Skeletal muscle tissue (tissue), 4 donors: Measurements from ENCODE around the gene CHKA. TPM values are rescaled to one million over a fixed set of nuclear protein-coding genes. Genes with fewer than 3 reads are reported as not detected.

Experiments
- H3K27ac ChIP-seq: one replicate; pipeline ENCODE4 v1.7.0; 2013; ENCODE audit warnings: mild to moderate bottlenecking, low read depth, low read length, inconsistent platforms
- H3K27me3 ChIP-seq, 3 donors: one replicate each; pipeline ENCODE4 v1.7.0; 2013; ENCODE audit warnings: low read length in 3 of 3; ENCODE audit not compliant: control insufficient read depth in 3 of 3, insufficient read depth in 3 of 3
- H3K36me3 ChIP-seq, 3 donors: one replicate each; pipeline ENCODE4 v1.7.0; 2013; ENCODE audit warnings: low read length in 3 of 3; ENCODE audit not compliant: control insufficient read depth in 3 of 3, insufficient read depth in 3 of 3
- H3K4me1 ChIP-seq, 3 donors: one replicate each; pipeline ENCODE4 v1.7.0; 2013; ENCODE audit warnings: low read length in 3 of 3, mild to moderate bottlenecking in 3 of 3; ENCODE audit not compliant: control insufficient read depth in 3 of 3, insufficient read depth in 3 of 3
- H3K4me3 ChIP-seq, 3 donors: one replicate each; pipeline ENCODE4 v1.7.0; 2013; ENCODE audit warnings: low read length in 3 of 3
- H3K9ac ChIP-seq, 3 donors: one replicate each; pipeline ENCODE4 v1.7.0; 2013; ENCODE audit warnings: low read length in 3 of 3, mild to moderate bottlenecking in 3 of 3, moderate library complexity in 2 of 3, low read depth in 1 of 3
- H3K9me3 ChIP-seq, 3 donors: one replicate each; pipeline ENCODE4 v1.7.0; 2013; ENCODE audit warnings: low read length in 3 of 3; ENCODE audit not compliant: control insufficient read depth in 3 of 3
- total RNA-seq: library from RNA; depleted of rRNA; stranded (reverse); fragments of >200 nt; gene quantifications from one replicate; pipeline ENCODE4 v1.2.3, GENCODE V29; 2014
- donor health status: Osteomylitis.

Gene CHKA
- total RNA-seq, 1 donor from 2014 or later = 8.9 TPM

DNA sequence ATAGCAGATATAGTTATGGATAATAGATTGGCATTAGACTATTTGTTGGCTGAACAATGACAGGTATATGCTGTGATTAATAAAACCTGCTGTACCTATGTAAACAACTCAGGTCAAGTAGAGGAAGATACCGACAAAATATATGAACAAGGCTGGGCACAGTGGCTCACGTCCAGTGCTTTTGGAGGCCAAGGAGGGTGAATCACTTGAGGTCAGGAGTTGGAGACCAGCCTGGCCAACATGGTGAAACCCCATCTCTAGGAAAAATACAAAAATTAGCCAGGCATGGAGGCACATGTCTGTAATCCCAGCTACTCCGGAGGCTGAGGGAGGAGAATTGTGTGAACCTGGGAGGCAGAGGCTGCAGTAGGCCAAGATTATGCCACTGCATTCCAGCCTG lies 14.0 kb upstream of the CHKA start:
- no peak overlapping the region for H3K4me3 ChIP-seq
- H3K9ac ChIP-seq = no peak overlapping the region
- H3K9me3 ChIP-seq = no peaks in the 10 kb centered on the region
- H3K27me3 ChIP-seq = no peaks in the 10 kb centered on the region
- no peaks in the 10 kb centered on the region for H3K36me3 ChIP-seq
- no peak overlapping the region for H3K27ac ChIP-seq
- H3K4me1 ChIP-seq = no peaks in the 10 kb centered on the region

DNA sequence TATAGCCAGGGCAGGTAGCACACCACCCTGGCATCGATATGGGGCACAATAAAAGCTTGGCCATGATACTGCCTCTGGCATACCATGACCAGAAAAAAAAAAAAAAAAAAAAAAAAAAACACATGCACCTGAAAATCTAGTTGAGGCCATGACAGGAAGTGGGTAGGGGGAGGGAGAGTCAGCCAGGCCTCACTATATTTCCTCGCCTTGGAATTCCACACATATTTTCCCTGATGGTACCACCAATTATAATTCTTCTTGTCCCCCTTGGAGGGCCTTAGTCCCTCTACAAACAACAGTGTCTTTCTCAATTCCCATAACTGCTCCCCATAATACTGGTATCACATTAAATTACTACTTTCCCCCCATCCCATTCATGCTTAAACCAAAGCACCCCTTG lies 12.6 kb upstream of the CHKA start:
- Histone ChIP-seq H3K27me3 (no peaks in the 10 kb centered on the region), H3K9ac (no peak overlapping the region), H3K36me3 (no peaks in the 10 kb centered on the region), H3K4me3 (no peak overlapping the region), H3K9me3 (no peaks in the 10 kb centered on the region), H3K27ac (no peak overlapping the region), H3K4me1 (peaks cover under 1 to 4% (median 2%) of the 10 kb centered on the region in 3 donors)

GRCh38 chr11:68130121-68130520 lies 8.9 kb upstream of the CHKA start:
- H3K4me1 ChIP-seq = peaks cover 3 to 10% (median 7%) of the 10 kb centered on the region in 3 donors
- H3K27ac ChIP-seq = no peak overlapping the region
- H3K27me3 ChIP-seq = no peaks in the 10 kb centered on the region
- H3K9ac ChIP-seq = no peak overlapping the region
- no peak overlapping the region for H3K4me3 ChIP-seq
- no peaks in the 10 kb centered on the region for H3K36me3 ChIP-seq
- H3K9me3 ChIP-seq = no peaks in the 10 kb centered on the region

DNA sequence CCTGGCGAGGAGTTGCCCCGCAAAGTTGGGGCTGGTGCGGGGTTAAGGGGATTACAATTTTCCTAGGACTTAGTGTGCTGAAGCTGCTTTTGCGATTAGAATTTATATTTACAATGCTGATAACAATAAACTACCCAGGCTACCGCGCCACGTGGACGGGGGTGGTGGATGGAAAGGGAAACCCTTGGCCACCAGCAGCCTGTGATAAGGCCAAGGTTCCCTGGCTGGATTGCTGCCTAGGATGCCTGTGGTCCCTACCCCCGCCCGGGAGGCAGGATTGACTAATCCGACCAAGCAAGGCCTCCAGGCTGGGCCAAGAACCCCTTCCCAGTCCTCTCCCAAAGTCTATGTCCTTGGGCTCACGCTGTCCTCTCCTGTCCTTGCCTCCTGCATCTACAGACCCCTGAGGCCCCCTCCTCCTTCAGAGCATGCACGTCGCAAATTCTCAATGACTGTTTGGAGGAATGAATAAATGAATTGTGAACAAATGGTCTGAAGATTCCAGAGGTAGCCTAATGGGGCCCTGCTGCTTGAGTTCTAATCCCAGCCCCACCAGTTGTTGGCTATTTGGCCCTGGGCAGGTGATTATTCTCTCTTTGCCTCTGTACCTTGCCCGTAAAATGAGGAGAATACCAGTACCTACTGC lies 7.6 kb upstream of the CHKA start:
- Histone ChIP-seq H3K4me3 (peak overlapping the region; percentile 62 to 67 (median 63)), H3K36me3 (no peaks in the 10 kb centered on the region), H3K9me3 (no peaks in the 10 kb centered on the region), H3K4me1 (peaks cover 3 to 10% (median 7%) of the 10 kb centered on the region in 3 donors), H3K27me3 (no peaks in the 10 kb centered on the region), H3K27ac (no peak overlapping the region), H3K9ac (peak overlapping the region; percentile 2 to 70 (median 57))

- H3K9me3 ChIP-seq = no peaks in the 10 kb centered on the region
- peak overlapping the region in 2 of 3 donors; percentile 38 to 70 for H3K9ac ChIP-seq
- H3K4me1 ChIP-seq = peaks cover 3 to 12% (median 10%) of the 10 kb centered on the region in 3 donors
- no peak overlapping the region for H3K27ac ChIP-seq
- H3K4me3 ChIP-seq = peak overlapping the region; percentile 62 to 67 (median 63)
- H3K36me3 ChIP-seq = no peaks in the 10 kb centered on the region
- H3K27me3 ChIP-seq = no peaks in the 10 kb centered on the region
Observed at GRCh38 chr11:68127714-68128681, 6.8 kb upstream of the CHKA start.

DNA sequence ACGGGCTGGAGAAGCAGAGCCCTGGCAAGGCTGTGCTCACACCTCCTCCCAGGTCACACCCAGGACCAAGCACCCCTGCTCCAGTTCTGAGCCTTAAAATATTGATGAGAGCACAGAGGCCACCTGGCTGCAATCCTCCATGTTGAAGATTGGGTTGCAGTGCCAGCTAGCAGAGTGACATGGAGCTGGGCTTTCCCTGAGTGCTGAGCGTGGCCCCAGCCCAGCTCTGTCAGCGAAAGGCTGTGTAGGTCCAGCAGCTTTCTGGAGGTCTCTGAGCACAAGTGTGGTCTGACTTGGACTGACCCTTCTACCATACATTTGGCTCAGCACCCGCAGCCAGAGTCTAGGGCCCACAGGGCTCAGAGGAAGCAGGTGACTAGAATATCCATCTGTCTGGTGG lies 4.0 kb upstream of the CHKA start:
- Histone ChIP-seq H3K36me3 (no peaks in the 10 kb centered on the region), H3K27me3 (no peaks in the 10 kb centered on the region), H3K9ac (no peak overlapping the region), H3K9me3 (no peaks in the 10 kb centered on the region), H3K4me1 (peaks cover 11 to 25% (median 24%) of the 10 kb centered on the region in 3 donors), H3K27ac (no peak overlapping the region), H3K4me3 (no peak overlapping the region)

GRCh38 chr11:68122936-68123539 lies 1.9 kb upstream of the CHKA start:
- Histone ChIP-seq H3K9ac (peak overlapping the region in 1 of 3 donors; percentile 54), H3K4me3 (no peak overlapping the region), H3K4me1 (peaks cover 13 to 35% (median 26%) of the 10 kb centered on the region in 3 donors), H3K9me3 (no peaks in the 10 kb centered on the region), H3K36me3 (no peaks in the 10 kb centered on the region), H3K27ac (no peak overlapping the region), H3K27me3 (no peaks in the 10 kb centered on the region)

DNA sequence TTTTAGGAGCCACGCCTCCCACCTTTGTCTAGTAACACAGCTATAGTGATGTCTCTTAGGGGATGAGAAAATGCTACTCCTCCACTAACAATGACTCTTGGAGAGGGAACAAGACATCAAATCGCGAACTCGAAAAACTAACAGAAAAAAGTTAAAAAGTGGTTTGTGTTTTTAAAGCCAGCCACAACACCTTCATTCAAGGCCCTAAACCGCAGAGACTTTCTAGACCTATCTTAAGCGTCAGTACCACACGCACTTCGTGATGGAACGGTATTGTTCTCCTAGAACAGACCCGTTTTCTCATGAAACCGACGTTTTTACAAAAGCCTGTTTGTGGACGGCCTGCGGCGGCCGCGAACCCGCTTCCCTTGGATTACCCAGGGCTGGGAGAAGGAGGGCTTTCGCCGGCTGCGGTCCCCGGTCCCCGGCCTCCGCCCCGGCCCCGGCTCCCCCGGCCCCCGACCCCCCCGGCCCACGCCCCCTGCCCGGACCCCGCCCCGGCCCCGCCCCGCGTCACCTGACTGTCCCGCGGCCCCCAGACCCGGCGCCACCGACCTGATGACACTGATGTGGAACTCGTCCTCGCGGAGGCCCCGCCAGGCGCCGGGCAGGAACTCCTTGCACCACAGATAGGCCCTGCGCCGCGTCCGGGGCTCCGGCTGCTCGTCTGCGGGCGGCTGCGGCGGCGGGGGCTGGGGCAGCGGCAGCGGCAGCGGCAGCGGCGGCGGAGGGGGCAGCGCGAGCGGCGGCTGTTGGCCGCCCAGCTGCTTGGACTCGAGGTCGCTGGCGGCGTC lies 718 bp downstream of the CHKA start:
- Histone ChIP-seq H3K27me3 (no peaks in the 10 kb centered on the region), H3K27ac (peak overlapping the region; percentile 51), H3K9ac (peak overlapping the region; percentile 51 to 75 (median 59)), H3K4me3 (peak overlapping the region; percentile 66 to 76 (median 68)), H3K36me3 (no peaks in the 10 kb centered on the region), H3K9me3 (no peaks in the 10 kb centered on the region), H3K4me1 (peaks cover 13 to 37% (median 24%) of the 10 kb centered on the region in 3 donors)

GRCh38 chr11:68118706-68119448 lies 2.3 kb downstream of the CHKA start:
- Histone ChIP-seq H3K4me3 (no peak overlapping the region), H3K9me3 (no peaks in the 10 kb centered on the region), H3K9ac (peak overlapping the region in 2 of 3 donors; percentile 38 to 47), H3K27ac (peak overlapping the region; percentile 40), H3K4me1 (peaks cover 13 to 37% (median 24%) of the 10 kb centered on the region in 3 donors), H3K36me3 (no peaks in the 10 kb centered on the region), H3K27me3 (no peaks in the 10 kb centered on the region)
